VCaP (cell line): ENCODE measurements around the gene TINAGL1.
A peak's percentile ranks its signal among the peaks of the same experiment; 100 is the strongest.

Source experiments
- H3K27ac ChIP-seq: fragments of 450-650 bp; 2 replicates; pipeline ENCODE4 v1.5.1; 2017
- CTCF ChIP-seq: fragments of 450-650 bp; conservative IDR thresholded peaks from 2 replicates; pipeline ENCODE4 v1.5.1; 2017; ENCODE audit warnings: mild to moderate bottlenecking, moderate library complexity

TINAGL1 gene

GRCh38 chr1:31628931-31629556, 52.7 kb downstream of the TINAGL1 start:
- H3K27ac ChIP-seq = no peak overlapping the region
- no peak for TF ChIP-seq CTCF

- H3K27ac ChIP-seq = no peak overlapping the region
- TF ChIP-seq CTCF = no peak
Observed at GRCh38 chr1:31632649-31633048, 56.3 kb downstream of the TINAGL1 start.

- peak; percentile 64 for TF ChIP-seq CTCF
Observed at GRCh38 chr1:31633117-31633516, 56.8 kb downstream of the TINAGL1 start.

More at GRCh38 chr1:31633117-31633516, 56.8 kb downstream of the TINAGL1 start:
- no peak overlapping the region for H3K27ac ChIP-seq
